Measurements from ENCODE around the gene PLXNA1.

Gene PLXNA1

GRCh38 chr3:126939733-126940132 is 43.2 kb upstream of the PLXNA1 start:
- TF ChIP-seq SNAI2 (CRISPR knock-in tag; IDR thresholded peaks at IDR 0.05), result no peak
- ATAC-seq, result no peak

- no peak for ATAC-seq
- TF ChIP-seq PATZ1 (CRISPR knock-in tag; IDR thresholded peaks at IDR 0.05; ENCODE audit: borderline replicate concordance), result no peak
- TF ChIP-seq POU6F1 (CRISPR knock-in tag; IDR thresholded peaks at IDR 0.05; ENCODE audit: borderline replicate concordance, low read depth), result no peak
- no peak for TF ChIP-seq OSR1 (CRISPR knock-in tag; IDR thresholded peaks at IDR 0.05)
- TF ChIP-seq ZFP30 (CRISPR knock-in tag; IDR thresholded peaks at IDR 0.05), result no peak
- TF ChIP-seq ZNF565 (CRISPR knock-in tag; conservative IDR thresholded peaks at IDR 0.05; ENCODE audit: low read depth), result no peak
- TF ChIP-seq CREB5 (CRISPR knock-in tag; IDR thresholded peaks at IDR 0.05; ENCODE audit: low read depth), result no peak
Measured at GRCh38 chr3:126941721-126942270, 41.1 kb upstream of the PLXNA1 start.

- ATAC-seq, result no peak
Measured at GRCh38 chr3:126944089-126944965, 38.6 kb upstream of the PLXNA1 start.

More at GRCh38 chr3:126944089-126944965, 38.6 kb upstream of the PLXNA1 start:
- TF ChIP-seq TSHZ2 (CRISPR knock-in tag; IDR thresholded peaks at IDR 0.05) (no peak), RARB (CRISPR knock-in tag; IDR thresholded peaks at IDR 0.05) (no peak), PPARA (CRISPR knock-in tag; IDR thresholded peaks at IDR 0.05; ENCODE audit: borderline replicate concordance) (no peak), ZC3H10 (CRISPR knock-in tag; IDR thresholded peaks at IDR 0.05) (no peak), ISL1 (CRISPR knock-in tag; IDR thresholded peaks at IDR 0.05) (no peak), TOX (CRISPR knock-in tag; IDR thresholded peaks at IDR 0.05; ENCODE audit: borderline replicate concordance) (no peak), OSR1 (CRISPR knock-in tag; IDR thresholded peaks at IDR 0.05) (no peak), CSRNP3 (CRISPR knock-in tag; IDR thresholded peaks at IDR 0.05) (no peak), ZNF8 (CRISPR knock-in tag; IDR thresholded peaks at IDR 0.05) (no peak), CREB5 (CRISPR knock-in tag; IDR thresholded peaks at IDR 0.05; ENCODE audit: low read depth) (no peak), TCF4 (CRISPR knock-in tag; IDR thresholded peaks at IDR 0.05; ENCODE audit: borderline replicate concordance) (no peak), CSDC2 (CRISPR knock-in tag; IDR thresholded peaks at IDR 0.05) (no peak), SNAI2 (CRISPR knock-in tag; IDR thresholded peaks at IDR 0.05) (no peak), ZNF565 (CRISPR knock-in tag; conservative IDR thresholded peaks at IDR 0.05; ENCODE audit: low read depth) (no peak), PATZ1 (CRISPR knock-in tag; IDR thresholded peaks at IDR 0.05; ENCODE audit: borderline replicate concordance) (no peak), ZFP30 (CRISPR knock-in tag; IDR thresholded peaks at IDR 0.05) (no peak), ESRRG (CRISPR knock-in tag; IDR thresholded peaks at IDR 0.05) (no peak), ZFP3 (CRISPR knock-in tag; IDR thresholded peaks at IDR 0.05) (no peak), POU6F1 (CRISPR knock-in tag; IDR thresholded peaks at IDR 0.05; ENCODE audit: borderline replicate concordance, low read depth) (no peak), BACH2 (CRISPR knock-in tag; IDR thresholded peaks at IDR 0.05; ENCODE audit: borderline replicate concordance) (no peak)
